Aorta (tissue), 5 donors: Measurements from ENCODE around the gene MAP2. TPM values are rescaled to one million over a fixed set of nuclear protein-coding genes. Genes with fewer than 3 reads are reported as not detected.

Experiments
- ATAC-seq: fragments of 200-7000 bp; cut with Tn5 transposase; one replicate; pipeline ENCODE4 v1.9.1; 2022; ENCODE audit warnings: moderate library complexity; ENCODE audit not compliant: low FRiP score
- DNase-seq, 2 donors: peaks; one replicate each; pipeline ENCODE4 v3.0.0-alpha.2; 2020
- H3K27ac ChIP-seq, 2 donors: one replicate each; pipeline ENCODE4 v1.5.1; 2013; ENCODE audit warnings: low read length in 2 of 2, mild to moderate bottlenecking in 2 of 2, moderate library complexity in 2 of 2, control low read depth in 1 of 2, inconsistent platforms in 1 of 2, low read depth in 1 of 2
- H3K27me3 ChIP-seq, 2 donors: one replicate each; pipeline ENCODE4 v1.6.1; 2013; ENCODE audit warnings: control low read depth in 1 of 2, low read length in 1 of 2, mild to moderate bottlenecking in 1 of 2, moderate library complexity in 1 of 2; ENCODE audit not compliant: insufficient read depth in 2 of 2, control insufficient read depth in 1 of 2
- H3K36me3 ChIP-seq, 2 donors: one replicate each; pipeline ENCODE4 v1.6.1; 2013; ENCODE audit warnings: control low read depth in 1 of 2, low read length in 1 of 2, mild to moderate bottlenecking in 1 of 2; ENCODE audit not compliant: insufficient read depth in 2 of 2, control insufficient read depth in 1 of 2
- H3K4me1 ChIP-seq, 2 donors: one replicate each; pipeline ENCODE4 v1.6.1; 2013; ENCODE audit warnings: low read length in 2 of 2, control low read depth in 1 of 2, mild to moderate bottlenecking in 1 of 2, moderate library complexity in 1 of 2; ENCODE audit not compliant: insufficient read depth in 2 of 2, control insufficient read depth in 1 of 2
- H3K4me3 ChIP-seq, 2 donors: one replicate each; pipeline ENCODE4 v1.5.1; 2013; ENCODE audit warnings: low read length in 2 of 2, control low read depth in 1 of 2, mild to moderate bottlenecking in 1 of 2
- H3K9me3 ChIP-seq: one replicate; pipeline ENCODE4 v1.6.1; 2013; ENCODE audit warnings: mild to moderate bottlenecking, low read length; ENCODE audit not compliant: control insufficient read depth
- WGBS, 2 donors: extraction: QIAGEN DNeasy Blood & Tissue Kit; methylation state at CpG; one replicate each; pipeline ENCODE4 v1.1.7; 2013; 5-methylcytosine and 5-hydroxymethylcytosine counted together
- intact Hi-C, 2 donors: fragments of 100-400 bp; cut with DNase I; formaldehyde crosslinking; loops; one replicate each; pipeline versions ENCODE4 v1.14.2 to v1.15.0; 2022
- polyA plus RNA-seq, 2 donors: library from polyadenylated mRNA; stranded (reverse); fragments of 200-250 nt; gene quantifications; one replicate each; pipeline ENCODE4 v1.2.3, GENCODE V29; 2013
- total RNA-seq, 2 donors: library from RNA; stranded (reverse); fragmentation: NEBNext Ultra II Directional; extraction: Animal tissue kit (Norgen Biotek cat#: 25700); gene quantifications; one replicate each; pipeline ENCODE4 v1.2.1, GENCODE V29; 2021
- donor health status: healthy with polysubstance abuse.
- donor health status: Bipolar disorder and iron deficiency.
- donor health status: DM: no; HTN: no; CAD: no.
- donor health status: DM: no; HTN: no; CAD: no.
- donor health status: DM: yes; HTN: yes; CAD: no.

The MAP2 gene
- total and polyA plus RNA-seq, 4 donors = 15.3 to 59.7 (median 20.3) TPM

GRCh38 chr2:209525331-209525730 is 101.5 kb downstream of the MAP2 start:
- H3K36me3 ChIP-seq = no peaks in the 10 kb centered on the region
- no peak overlapping the region for H3K4me3 ChIP-seq
- WGBS, 2 donors = 7% methylated on average over 3 of the region's 3 CpGs
- H3K27ac ChIP-seq = peak overlapping the region; percentile 76 to 88
- DNase-seq (no peak), ATAC-seq (no peak)
- intact Hi-C loops = loop anchor here in 1 of 2 donors (10.0 kb wide), 1 partner anchor 61 kb away; no protein-coding TSS in a partner anchor
- H3K4me1 ChIP-seq = peaks cover 0 to 5% of the 10 kb centered on the region in 2 donors
- no peaks in the 10 kb centered on the region for H3K9me3 ChIP-seq
- no peaks in the 10 kb centered on the region for H3K27me3 ChIP-seq

GRCh38 chr2:209525834-209526281 is 102.0 kb downstream of the MAP2 start:
- DNase-seq (no peak), ATAC-seq (peak; percentile 74)
- intact Hi-C loops = loop anchor here (1.0 to 10.0 kb wide), 3 partner anchors 29 to 61 kb away; no protein-coding TSS in a partner anchor
- H3K27ac ChIP-seq = no peak overlapping the region
- H3K4me1 ChIP-seq = peaks cover 0 to 5% of the 10 kb centered on the region in 2 donors
- H3K27me3 ChIP-seq = no peaks in the 10 kb centered on the region
- H3K4me3 ChIP-seq = no peak overlapping the region
- no peaks in the 10 kb centered on the region for H3K9me3 ChIP-seq
- H3K36me3 ChIP-seq = no peaks in the 10 kb centered on the region

- 0% methylated on average over 1 of the region's 1 CpG for WGBS, 2 donors
- Histone ChIP-seq H3K27ac (peak overlapping the region in 1 of 2 donors; percentile 82), H3K4me3 (peak overlapping the region in 1 of 2 donors; percentile 26)
Measured at GRCh38 chr2:209526561-209526960, 102.7 kb downstream of the MAP2 start.

GRCh38 chr2:209529579-209529978 is 105.7 kb downstream of the MAP2 start:
- WGBS, 2 donors = 59 to 77% methylated on average over 3 of the region's 3 CpGs
- no peaks in the 10 kb centered on the region for H3K36me3 ChIP-seq
- no peaks in the 10 kb centered on the region for H3K9me3 ChIP-seq
- no peaks in the 10 kb centered on the region for H3K27me3 ChIP-seq
- no peak for ATAC-seq
- DNase-seq = no peak
- H3K27ac ChIP-seq = no peak overlapping the region
- peaks cover 0 to 2% of the 10 kb centered on the region in 2 donors for H3K4me1 ChIP-seq
- intact Hi-C loops = loop anchor here in 1 of 2 donors (10.0 kb wide), 1 partner anchor 65 kb away; no protein-coding TSS in a partner anchor
- H3K4me3 ChIP-seq = no peak overlapping the region

More at GRCh38 chr2:209526561-209526960, 102.7 kb downstream of the MAP2 start:
- no peaks in the 10 kb centered on the region for H3K36me3 ChIP-seq
- H3K9me3 ChIP-seq = no peaks in the 10 kb centered on the region
- intact Hi-C loops = loop anchor here (1.0 to 10.0 kb wide), 3 partner anchors 30 to 62 kb away; no protein-coding TSS in a partner anchor
- ATAC-seq (peak; percentile 61), DNase-seq (no peak)
- H3K4me1 ChIP-seq = peaks cover 0 to 5% of the 10 kb centered on the region in 2 donors
- no peaks in the 10 kb centered on the region for H3K27me3 ChIP-seq

- no peaks in the 10 kb centered on the region for H3K27me3 ChIP-seq
- DNase-seq = no peak
- H3K4me3 ChIP-seq = no peak overlapping the region
- H3K9me3 ChIP-seq = no peaks in the 10 kb centered on the region
- intact Hi-C loops = no loop called here
- no peak for ATAC-seq
- WGBS, 2 donors = 60 to 63% methylated on average over 2 of the region's 2 CpGs
- H3K4me1 ChIP-seq = peaks cover 0 to 3% of the 10 kb centered on the region in 2 donors
- H3K27ac ChIP-seq = no peak overlapping the region
- H3K36me3 ChIP-seq = no peaks in the 10 kb centered on the region
Measured at GRCh38 chr2:209532321-209532720, 108.5 kb downstream of the MAP2 start.

- no peaks in the 10 kb centered on the region for H3K36me3 ChIP-seq
- no peaks in the 10 kb centered on the region for H3K27me3 ChIP-seq
- no peak overlapping the region for H3K27ac ChIP-seq
- peaks cover 0 to 2% of the 10 kb centered on the region in 2 donors for H3K4me1 ChIP-seq
- intact Hi-C loops = no loop called here
- H3K4me3 ChIP-seq = no peak overlapping the region
- no peak for ATAC-seq
- WGBS, 2 donors = 48 to 62% methylated on average over 3 of the region's 3 CpGs
- no peak for DNase-seq
- no peaks in the 10 kb centered on the region for H3K9me3 ChIP-seq
Measured at GRCh38 chr2:209533391-209533790, 109.5 kb downstream of the MAP2 start.

GRCh38 chr2:209534228-209534627 is 110.4 kb downstream of the MAP2 start:
- Histone ChIP-seq H3K36me3 (no peaks in the 10 kb centered on the region), H3K27me3 (no peaks in the 10 kb centered on the region), H3K27ac (no peak overlapping the region), H3K9me3 (no peaks in the 10 kb centered on the region), H3K4me1 (peaks cover 0 to 2% of the 10 kb centered on the region in 2 donors), H3K4me3 (no peak overlapping the region)
- 96 to 100% methylated on average over 2 of the region's 2 CpGs for WGBS, 2 donors
- ATAC-seq (no peak), DNase-seq (no peak)
- intact Hi-C loops = no loop called here

- 2 to 12% methylated on average over 2 of the region's 2 CpGs for WGBS, 2 donors
- no peak for DNase-seq
- Histone ChIP-seq H3K27ac (no peak overlapping the region), H3K27me3 (no peaks in the 10 kb centered on the region), H3K9me3 (no peaks in the 10 kb centered on the region), H3K36me3 (no peaks in the 10 kb centered on the region), H3K4me1 (peaks cover 0 to 2% of the 10 kb centered on the region in 2 donors), H3K4me3 (no peak overlapping the region)
- ATAC-seq = no peak
- intact Hi-C loops = no loop called here
Measured at GRCh38 chr2:209536363-209536762, 112.5 kb downstream of the MAP2 start.

- Histone ChIP-seq H3K4me3 (no peak overlapping the region), H3K4me1 (no peaks in the 10 kb centered on the region), H3K27me3 (no peaks in the 10 kb centered on the region), H3K36me3 (peaks cover 0 to 2% of the 10 kb centered on the region in 2 donors), H3K9me3 (no peaks in the 10 kb centered on the region), H3K27ac (no peak overlapping the region)
- DNase-seq (no peak), ATAC-seq (no peak)
- intact Hi-C loops = no loop called here
- WGBS, 2 donors = 88% methylated on average over 1 of the region's 1 CpG
Measured at GRCh38 chr2:209547726-209548125, 123.9 kb downstream of the MAP2 start.
